Inflammatory macrophage treated with lipopolysaccharide for 4 hours (primary cell): ENCODE results near the gene FCGR3B.
"Not testable (repeated sequence)": the region's sequence is repeated elsewhere in the genome, so short reads cannot be mapped to it uniquely, and the experiment has no call there.

ENCODE experiments used
- DNase-seq: peaks from one replicate; pipeline ENCODE4 v3.0.0-alpha.2; 2020

FCGR3B gene

GRCh38 chr1:161638251-161638993 is 7.4 kb upstream of the FCGR3B start:
- not testable (repeated sequence) for DNase-seq

DNA sequence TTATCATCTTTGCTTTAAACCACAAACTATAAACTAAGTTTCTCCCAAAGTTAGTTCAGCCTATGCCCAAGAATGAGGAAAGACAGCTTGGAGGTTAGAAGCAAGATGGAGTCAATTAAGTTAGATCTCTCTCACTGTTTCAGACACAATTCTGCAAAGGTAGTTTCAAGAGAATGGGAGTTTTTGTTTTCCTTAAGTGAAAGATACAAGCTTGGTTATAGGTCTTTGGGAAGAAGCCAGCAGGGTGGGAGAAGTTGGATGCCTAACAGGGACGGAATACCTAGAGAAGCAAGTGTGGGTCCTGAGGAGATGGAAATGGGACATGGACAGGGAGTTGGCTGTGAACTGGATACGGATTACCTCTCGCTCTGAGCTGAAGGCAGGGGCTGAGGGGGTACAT is 6.0 kb upstream of the FCGR3B start:
- not testable (repeated sequence) for DNase-seq

GRCh38 chr1:161636189-161636782 is 5.3 kb upstream of the FCGR3B start:
- peak; percentile 65 for DNase-seq

- DNase-seq: not testable (repeated sequence)
These were observed 4.0 kb upstream of the FCGR3B start for GRCh38 chr1:161634993-161635392.

GRCh38 chr1:161630128-161630742 is 741 bp downstream of the FCGR3B start:
- not testable (repeated sequence) for DNase-seq

GRCh38 chr1:161626445-161627146 is 4.4 kb downstream of the FCGR3B start:
- DNase-seq: not testable (repeated sequence)

GRCh38 chr1:161624605-161625004 is 6.4 kb downstream of the FCGR3B start:
- DNase-seq: not testable (repeated sequence)

DNA sequence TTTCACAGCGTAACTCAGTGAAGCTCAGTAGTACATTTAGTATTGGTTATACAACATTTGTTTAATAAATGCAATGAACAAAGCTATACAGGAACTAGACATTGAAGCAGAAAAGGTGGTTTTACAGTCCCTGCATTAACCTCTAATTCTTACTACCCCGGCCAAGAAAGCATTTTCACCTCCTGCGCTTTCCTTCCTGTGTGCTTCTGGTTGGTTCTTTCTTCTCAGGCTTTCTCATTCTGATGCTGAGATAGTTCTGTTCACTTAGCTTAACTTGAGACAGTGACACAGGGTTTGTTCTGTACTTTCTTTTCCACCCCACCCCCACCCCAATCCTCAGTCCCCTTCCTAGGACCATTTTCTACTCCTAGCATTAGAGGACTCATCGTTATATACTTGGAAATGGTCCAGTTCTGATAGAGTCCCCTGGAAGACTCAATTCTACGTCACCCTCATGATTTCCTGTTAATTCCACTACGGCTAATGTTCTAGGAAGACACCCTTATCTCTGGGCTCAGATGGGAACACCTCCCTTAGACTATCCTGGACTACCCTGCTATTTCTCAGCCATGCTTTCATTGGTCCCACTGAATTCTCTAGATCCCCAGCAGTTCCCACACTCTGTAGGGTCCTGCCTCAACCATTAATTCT is 7.5 kb downstream of the FCGR3B start:
- not testable (repeated sequence) for DNase-seq

DNA sequence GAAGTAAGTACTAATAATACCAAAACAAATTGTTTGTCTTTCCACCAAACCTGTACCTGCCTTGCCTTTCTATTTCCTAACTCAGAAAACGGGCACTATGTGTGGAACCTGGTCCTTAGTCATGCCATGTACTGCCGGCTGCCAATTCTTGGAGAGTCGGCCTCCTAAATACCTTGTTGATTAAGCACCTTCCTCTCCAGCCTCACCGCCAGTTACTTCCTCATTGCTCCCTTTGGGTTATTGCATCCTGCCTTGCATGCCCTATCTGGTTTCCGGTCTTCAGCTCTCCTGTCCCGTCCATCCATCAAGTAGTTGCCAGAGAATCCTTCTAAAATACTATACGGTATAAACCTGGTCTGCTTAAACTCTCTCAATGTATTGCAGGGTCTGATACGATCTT is 8.9 kb downstream of the FCGR3B start:
- DNase-seq: not testable (repeated sequence)

GRCh38 chr1:161621181-161622000 is 9.6 kb downstream of the FCGR3B start:
- peak; percentile 82 for DNase-seq

DNA sequence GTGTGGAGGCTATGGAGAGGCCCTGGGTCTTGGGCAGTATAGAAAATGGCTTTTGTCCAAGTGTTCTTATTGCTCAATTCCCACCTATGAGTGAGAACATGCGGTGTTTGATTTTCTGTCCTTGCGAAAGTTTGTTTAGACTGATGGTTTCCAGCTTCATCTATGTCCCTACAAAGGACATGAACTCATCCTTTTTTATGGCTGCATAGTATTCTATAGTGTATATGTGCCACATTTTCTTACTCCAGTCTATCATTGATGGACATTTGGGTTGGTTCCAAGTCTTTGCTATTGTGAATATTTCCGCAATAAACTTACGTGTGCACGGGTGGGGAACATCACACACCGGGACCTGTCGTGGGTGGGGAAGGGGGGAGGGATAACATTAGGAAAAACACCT is 10.6 kb downstream of the FCGR3B start:
- not testable (repeated sequence) for DNase-seq

DNA sequence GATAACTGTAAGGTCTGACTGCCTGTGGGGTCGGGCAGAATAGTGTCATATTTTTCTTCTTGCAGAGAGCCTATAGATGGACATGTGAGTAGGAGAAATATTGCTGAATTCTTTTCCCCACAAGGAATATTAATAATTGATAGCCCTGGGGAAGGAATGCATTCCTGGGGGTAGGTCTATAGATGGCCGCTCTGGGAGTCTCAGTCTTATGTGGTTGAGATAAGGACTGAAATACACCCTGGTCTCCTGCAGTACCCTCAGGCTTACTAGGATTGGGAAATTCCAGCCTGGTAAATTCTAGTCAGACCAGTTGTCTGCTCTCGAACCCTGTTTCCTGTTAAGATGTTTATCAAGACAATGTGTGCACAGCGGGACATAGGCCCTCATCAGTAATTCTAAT is 12.5 kb downstream of the FCGR3B start:
- DNase-seq: not testable (repeated sequence)

DNA sequence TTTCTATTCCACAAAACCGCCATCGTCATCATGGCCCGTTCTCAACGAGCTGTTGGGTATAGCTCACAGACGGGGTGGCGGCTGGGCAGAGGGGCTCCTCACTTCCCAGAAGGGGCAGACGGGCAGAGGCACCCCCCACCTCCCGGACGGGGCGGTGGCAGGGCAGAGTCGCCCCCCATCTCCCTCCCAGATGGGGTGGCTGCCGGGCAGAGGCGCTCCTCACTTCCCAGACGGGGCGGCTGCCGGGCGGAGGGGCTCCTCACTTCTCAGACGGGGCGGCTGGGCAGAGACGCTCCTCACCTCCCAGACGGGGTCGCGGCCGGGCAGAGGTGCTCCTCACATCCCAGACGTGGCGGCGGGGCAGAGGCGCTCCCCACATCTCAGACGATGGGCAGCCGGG is 14.6 kb downstream of the FCGR3B start:
- not testable (repeated sequence) for DNase-seq

DNA sequence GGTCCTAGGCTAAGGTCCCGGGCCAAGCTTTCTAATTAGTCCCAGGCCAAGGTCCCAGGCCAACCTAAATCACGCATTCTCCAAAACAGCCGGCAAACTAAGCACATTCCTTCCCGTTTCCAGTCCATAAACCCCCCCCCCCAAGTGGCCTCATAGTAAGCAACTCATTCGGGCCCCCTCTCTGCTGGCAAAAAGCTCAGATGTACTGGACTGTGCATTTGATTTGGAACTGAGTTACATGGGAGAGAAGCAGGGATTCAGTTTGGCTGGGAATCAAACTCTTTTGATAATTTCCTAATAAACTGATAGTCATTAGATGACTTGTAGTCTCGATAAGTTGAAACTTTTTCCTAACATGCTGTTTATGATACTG is 17.8 kb downstream of the FCGR3B start:
- DNase-seq: not testable (repeated sequence)

DNA sequence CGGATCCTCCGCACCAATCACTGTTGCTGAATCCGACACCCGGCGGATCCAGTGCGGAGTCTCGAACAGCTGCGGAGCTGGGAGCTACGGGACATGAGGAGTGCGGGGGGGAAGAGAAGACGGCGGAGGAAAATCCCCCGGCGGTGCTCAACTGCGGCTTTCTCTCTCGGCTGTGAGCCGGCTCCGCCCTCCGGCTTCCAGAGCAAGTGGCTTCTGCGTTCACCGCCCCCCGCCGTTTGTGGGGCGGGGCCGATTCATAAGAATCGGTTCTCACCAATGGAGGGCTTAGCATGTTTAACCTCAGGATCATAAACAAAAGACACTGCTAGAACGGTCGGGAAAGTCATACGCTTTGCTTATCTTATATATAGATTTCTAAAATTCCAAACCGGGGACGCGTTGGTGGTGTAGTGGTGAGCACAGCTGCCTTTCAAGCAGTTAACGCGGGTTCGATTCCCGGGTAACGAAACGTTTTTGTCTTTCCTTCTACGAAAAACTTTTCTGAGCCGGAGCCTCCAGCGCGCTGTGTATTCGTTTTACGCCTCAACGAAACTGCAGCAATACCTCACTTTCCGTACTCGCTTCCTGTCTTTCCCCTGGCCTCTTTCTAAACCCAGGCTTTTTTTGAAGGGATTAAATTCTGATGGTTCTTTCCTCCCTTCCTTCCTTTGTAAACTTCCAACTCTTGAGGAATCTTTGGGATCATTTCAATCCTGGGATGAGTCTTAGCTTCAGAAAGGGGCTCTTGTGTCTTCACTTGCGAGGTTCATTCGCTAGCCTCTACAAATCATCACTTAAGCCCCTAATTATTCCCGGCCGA is 18.4 kb downstream of the FCGR3B start:
- peak; percentile 98 for DNase-seq

DNA sequence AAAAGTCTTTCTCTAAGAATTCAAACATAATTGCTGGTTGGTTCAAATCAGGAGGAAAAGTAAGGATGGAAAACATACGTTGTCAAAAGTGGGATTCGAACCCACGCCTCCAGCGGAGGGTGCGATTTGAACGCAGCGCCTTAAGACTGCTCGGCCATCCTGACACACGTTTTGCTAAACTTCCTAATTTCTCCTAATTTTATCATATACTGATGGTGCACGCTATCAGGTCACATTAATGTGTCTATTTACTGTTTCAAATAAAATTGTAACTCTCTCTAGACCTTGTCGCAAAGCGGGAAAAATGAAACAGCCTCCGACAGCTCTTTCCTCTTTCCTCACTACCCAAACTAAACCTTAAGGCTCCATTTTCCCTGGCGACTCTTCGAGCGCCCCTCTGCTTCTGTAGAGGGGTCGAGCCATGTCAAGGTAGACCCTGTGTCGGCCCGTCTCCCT is 19.1 kb downstream of the FCGR3B start:
- peak; percentile 40 for DNase-seq

GRCh38 chr1:161610198-161610597 is 20.8 kb downstream of the FCGR3B start:
- DNase-seq: not testable (repeated sequence)

GRCh38 chr1:161606541-161607336 is 24.2 kb downstream of the FCGR3B start:
- not testable (repeated sequence) for DNase-seq

GRCh38 chr1:161605762-161606540 is 25.0 kb downstream of the FCGR3B start:
- not testable (repeated sequence) for DNase-seq
